Measurements from ENCODE around the gene PDE4D. TPM values are rescaled to one million over a fixed set of nuclear protein-coding genes. Genes with fewer than 3 reads are reported as not detected.

Gene PDE4D
- total and polyA plus RNA-seq, 2 experiments from 2014 or later, result 4.3 to 9.7 TPM

- no peaks in the 10 kb centered on the region for H3F3A ChIP-seq (ENCODE audit: insufficient read depth)
- TF ChIP-seq EZH2phosphoT487 (IDR thresholded peaks at IDR 0.05; ENCODE audit: insufficient read depth, low read depth) (no peak), EZH2 (IDR thresholded peaks at IDR 0.05; ENCODE audit: insufficient read depth, poor library complexity, severe bottlenecking) (no peak)
- in situ Hi-C loops (cut with MboI), result no loop called here
- no peaks in the 10 kb centered on the region for H3K9me2 ChIP-seq (ENCODE audit: insufficient read depth)
- peaks cover 9% of the 10 kb centered on the region; the same call in 1 of the 2 replicates for H3K4me1 ChIP-seq (ENCODE audit: insufficient read depth)
- no peaks in the 10 kb centered on the region for H4K20me1 ChIP-seq (ENCODE audit: insufficient read depth)
- H3K4me2 ChIP-seq (ENCODE audit: unreplicated experiment), result no peak overlapping the region
- H3K9ac ChIP-seq, result no peak overlapping the region
- no peaks in the 10 kb centered on the region for H3K36me3 ChIP-seq (ENCODE audit: low read depth)
- no peak overlapping the region for H3K4me3 ChIP-seq
- no peaks in the 10 kb centered on the region for H3K9me3 ChIP-seq (ENCODE audit: low read depth)
- no peaks in the 10 kb centered on the region for H3K27me3 ChIP-seq (replicated peaks; ENCODE audit: insufficient read depth)
- peak; percentile 20 for DNase-seq
- no peaks in the 10 kb centered on the region for H3K79me2 ChIP-seq (ENCODE audit: insufficient read depth)
- H2AFZ ChIP-seq, result no peak overlapping the region
- H3K27ac ChIP-seq, result no peak overlapping the region
Observed at GRCh38 chr5:59732806-59733205, 160.7 kb downstream of the PDE4D start.

- no peak overlapping the region for H2AFZ ChIP-seq
- H3K27ac ChIP-seq, result no peak overlapping the region
- no peaks in the 10 kb centered on the region for H3K79me2 ChIP-seq (ENCODE audit: insufficient read depth)
- in situ Hi-C loops (cut with MboI), result no loop called here
- no peak for DNase-seq
- H3K9ac ChIP-seq, result no peak overlapping the region
- H3K4me1 ChIP-seq (ENCODE audit: insufficient read depth), result peaks cover 9% of the 10 kb centered on the region; the same call in 1 of the 2 replicates
- no peaks in the 10 kb centered on the region for H4K20me1 ChIP-seq (ENCODE audit: insufficient read depth)
- no peaks in the 10 kb centered on the region for H3K27me3 ChIP-seq (replicated peaks; ENCODE audit: insufficient read depth)
- 89 to 96% methylated on average over 2 of the region's 2 CpGs for WGBS, 2 experiments (ENCODE audit: low coverage in 1 of 2, low lambda C conversion rate in 2 of 2, missing lambda C conversion rate in 2 of 2)
- TF ChIP-seq EZH2phosphoT487 (IDR thresholded peaks at IDR 0.05; ENCODE audit: insufficient read depth, low read depth) (no peak), EZH2 (IDR thresholded peaks at IDR 0.05; ENCODE audit: insufficient read depth, poor library complexity, severe bottlenecking) (no peak)
- H3F3A ChIP-seq (ENCODE audit: insufficient read depth), result no peaks in the 10 kb centered on the region
- no peaks in the 10 kb centered on the region for H3K9me3 ChIP-seq (ENCODE audit: low read depth)
- H3K9me2 ChIP-seq (ENCODE audit: insufficient read depth), result no peaks in the 10 kb centered on the region
- no peak overlapping the region for H3K4me2 ChIP-seq (ENCODE audit: unreplicated experiment)
- H3K36me3 ChIP-seq (ENCODE audit: low read depth), result no peaks in the 10 kb centered on the region
- no peak overlapping the region for H3K4me3 ChIP-seq
Observed at GRCh38 chr5:59732301-59732700, 161.2 kb downstream of the PDE4D start.

- Histone ChIP-seq H3K4me1 (ENCODE audit: insufficient read depth) (peaks cover 9% of the 10 kb centered on the region; the same call in 1 of the 2 replicates), H3K27me3 (replicated peaks; ENCODE audit: insufficient read depth) (no peaks in the 10 kb centered on the region), H3K9me2 (ENCODE audit: insufficient read depth) (no peaks in the 10 kb centered on the region), H2AFZ (no peak overlapping the region), H3K9me3 (ENCODE audit: low read depth) (no peaks in the 10 kb centered on the region), H3K9ac (no peak overlapping the region), H3K27ac (no peak overlapping the region), H4K20me1 (ENCODE audit: insufficient read depth) (no peaks in the 10 kb centered on the region), H3K79me2 (ENCODE audit: insufficient read depth) (no peaks in the 10 kb centered on the region), H3K4me2 (ENCODE audit: unreplicated experiment) (no peak overlapping the region), H3K4me3 (no peak overlapping the region), H3F3A (ENCODE audit: insufficient read depth) (no peaks in the 10 kb centered on the region), H3K36me3 (ENCODE audit: low read depth) (no peaks in the 10 kb centered on the region)
- in situ Hi-C loops (cut with MboI), result no loop called here
- no peak for DNase-seq
- no peak for TF ChIP-seq EZH2phosphoT487 (IDR thresholded peaks at IDR 0.05; ENCODE audit: insufficient read depth, low read depth)
- no peak for TF ChIP-seq EZH2 (IDR thresholded peaks at IDR 0.05; ENCODE audit: insufficient read depth, poor library complexity, severe bottlenecking)
- WGBS, 2 experiments (ENCODE audit: low coverage in 1 of 2, low lambda C conversion rate in 2 of 2, missing lambda C conversion rate in 2 of 2), result 96 to 98% methylated on average over 1 of the region's 1 CpG
Observed at GRCh38 chr5:59731809-59732208, 161.7 kb downstream of the PDE4D start.

GRCh38 chr5:59729820-59730219 lies 163.7 kb downstream of the PDE4D start:
- no peaks in the 10 kb centered on the region for H3K9me2 ChIP-seq (ENCODE audit: insufficient read depth)
- no peak for TF ChIP-seq EZH2phosphoT487 (IDR thresholded peaks at IDR 0.05; ENCODE audit: insufficient read depth, low read depth)
- no peak for TF ChIP-seq EZH2 (IDR thresholded peaks at IDR 0.05; ENCODE audit: insufficient read depth, poor library complexity, severe bottlenecking)
- H3K4me2 ChIP-seq (ENCODE audit: unreplicated experiment), result no peak overlapping the region
- H3K79me2 ChIP-seq (ENCODE audit: insufficient read depth), result no peaks in the 10 kb centered on the region
- H2AFZ ChIP-seq, result no peak overlapping the region
- no peak overlapping the region for H3K9ac ChIP-seq
- in situ Hi-C loops (cut with MboI), result no loop called here
- no peak overlapping the region for H3K27ac ChIP-seq
- H4K20me1 ChIP-seq (ENCODE audit: insufficient read depth), result no peaks in the 10 kb centered on the region
- WGBS, 2 experiments (ENCODE audit: low coverage in 1 of 2, low lambda C conversion rate in 2 of 2, missing lambda C conversion rate in 2 of 2), result 90 to 98% methylated on average over 2 of the region's 2 CpGs
- no peaks in the 10 kb centered on the region for H3K9me3 ChIP-seq (ENCODE audit: low read depth)
- no peak for DNase-seq
- H3K4me3 ChIP-seq, result no peak overlapping the region
- no peaks in the 10 kb centered on the region for H3F3A ChIP-seq (ENCODE audit: insufficient read depth)
- peaks cover 19% of the 10 kb centered on the region for H3K4me1 ChIP-seq (ENCODE audit: insufficient read depth)
- no peaks in the 10 kb centered on the region for H3K27me3 ChIP-seq (replicated peaks; ENCODE audit: insufficient read depth)
- no peaks in the 10 kb centered on the region for H3K36me3 ChIP-seq (ENCODE audit: low read depth)

- no peaks in the 10 kb centered on the region for H3K79me2 ChIP-seq (ENCODE audit: insufficient read depth)
- H3K9me3 ChIP-seq (ENCODE audit: low read depth), result no peaks in the 10 kb centered on the region
- H3K27me3 ChIP-seq (replicated peaks; ENCODE audit: insufficient read depth), result no peaks in the 10 kb centered on the region
- peaks cover 21% of the 10 kb centered on the region for H3K4me1 ChIP-seq (ENCODE audit: insufficient read depth)
- H3F3A ChIP-seq (ENCODE audit: insufficient read depth), result no peaks in the 10 kb centered on the region
- H3K9me2 ChIP-seq (ENCODE audit: insufficient read depth), result no peaks in the 10 kb centered on the region
- H3K27ac ChIP-seq, result no peak overlapping the region
- no peak overlapping the region for H2AFZ ChIP-seq
- H3K36me3 ChIP-seq (ENCODE audit: low read depth), result no peaks in the 10 kb centered on the region
- DNase-seq, result no peak
- in situ Hi-C loops (cut with MboI), result no loop called here
- no peaks in the 10 kb centered on the region for H4K20me1 ChIP-seq (ENCODE audit: insufficient read depth)
- no peak overlapping the region for H3K4me2 ChIP-seq (ENCODE audit: unreplicated experiment)
- H3K4me3 ChIP-seq, result no peak overlapping the region
- TF ChIP-seq EZH2 (IDR thresholded peaks at IDR 0.05; ENCODE audit: insufficient read depth, poor library complexity, severe bottlenecking), result no peak
- TF ChIP-seq EZH2phosphoT487 (IDR thresholded peaks at IDR 0.05; ENCODE audit: insufficient read depth, low read depth), result no peak
- no peak overlapping the region for H3K9ac ChIP-seq
- WGBS, 2 experiments (ENCODE audit: low coverage in 1 of 2, low lambda C conversion rate in 2 of 2, missing lambda C conversion rate in 2 of 2), result 89 to 90% methylated on average over 3 of the region's 3 CpGs
Observed at GRCh38 chr5:59729357-59729756, 164.2 kb downstream of the PDE4D start.

All from GM23248 (cell line).